CD4-positive, alpha-beta T cell treated with Interleukin-17A for 4 hours (primary cell): ENCODE results near the gene DBNDD2.

Experiments used
- DNase-seq: peaks from one replicate; pipeline ENCODE4 v3.0.0-alpha.2; 2020; ENCODE audit warnings: mixed read lengths

The DBNDD2 gene

DNA sequence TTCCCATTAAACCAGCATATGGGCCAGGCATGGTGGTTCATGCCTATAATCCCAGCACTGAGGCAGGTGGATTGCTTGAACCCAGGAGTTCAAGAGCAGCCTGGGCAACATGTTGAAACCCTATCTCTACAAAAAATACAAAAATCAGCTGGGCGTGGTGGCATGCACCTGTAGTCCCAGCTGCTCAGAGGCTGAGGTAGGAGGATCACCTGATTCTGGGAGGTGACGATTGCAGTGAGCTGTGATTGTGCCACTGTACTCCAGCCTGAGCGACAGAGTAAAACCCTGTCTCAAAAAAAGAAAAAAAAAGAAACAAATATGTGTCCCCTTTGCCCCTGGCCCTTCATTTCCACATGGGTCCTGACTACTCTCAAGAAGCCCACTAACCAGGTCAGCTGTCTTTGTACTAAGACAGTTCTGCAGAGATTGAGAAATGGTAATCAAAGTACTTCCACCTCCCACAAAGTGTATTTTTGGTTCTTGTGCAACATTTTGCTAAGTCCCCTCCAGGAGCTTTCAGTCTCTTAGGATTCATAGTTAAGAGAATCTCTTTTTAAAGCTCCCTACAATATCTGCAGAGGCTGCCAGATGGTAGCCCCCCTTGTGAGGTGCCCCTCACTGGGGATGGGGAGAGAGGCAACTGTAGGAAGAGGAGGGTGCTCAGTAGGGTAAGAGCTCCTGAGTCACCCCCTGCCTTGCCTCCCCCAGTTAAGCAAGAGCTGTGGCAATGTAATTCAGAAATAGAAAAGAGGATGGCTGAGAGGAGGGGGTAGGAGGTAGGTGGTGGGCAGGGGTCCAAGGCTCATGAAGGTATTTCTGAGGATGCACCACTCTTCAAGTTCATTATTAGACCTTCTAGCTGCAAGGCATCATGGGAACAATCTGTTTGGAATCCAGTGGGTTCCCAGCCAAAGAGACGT, 44.9 kb downstream of the DBNDD2 start:
- DNase-seq, result no peak

DNA sequence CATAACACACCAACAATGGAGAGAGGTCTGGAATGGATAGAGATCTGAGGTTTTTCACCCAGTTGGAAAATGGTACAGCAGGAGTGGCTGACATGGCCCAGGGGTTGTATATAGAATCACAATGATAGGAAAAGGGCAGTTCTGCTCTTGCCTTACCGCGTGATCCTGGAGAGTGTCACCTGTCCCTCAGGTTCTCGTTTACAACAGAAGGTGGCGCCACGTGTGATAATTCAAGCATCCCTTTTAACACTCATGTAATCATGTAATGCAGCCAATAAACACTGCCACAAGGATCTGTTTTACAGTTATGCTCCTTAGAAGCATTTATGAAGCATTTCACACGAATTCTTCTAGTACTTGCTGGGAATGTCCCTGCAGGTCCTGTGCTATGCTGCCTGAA, 48.5 kb downstream of the DBNDD2 start:
- peak; percentile 20 for DNase-seq

DNA sequence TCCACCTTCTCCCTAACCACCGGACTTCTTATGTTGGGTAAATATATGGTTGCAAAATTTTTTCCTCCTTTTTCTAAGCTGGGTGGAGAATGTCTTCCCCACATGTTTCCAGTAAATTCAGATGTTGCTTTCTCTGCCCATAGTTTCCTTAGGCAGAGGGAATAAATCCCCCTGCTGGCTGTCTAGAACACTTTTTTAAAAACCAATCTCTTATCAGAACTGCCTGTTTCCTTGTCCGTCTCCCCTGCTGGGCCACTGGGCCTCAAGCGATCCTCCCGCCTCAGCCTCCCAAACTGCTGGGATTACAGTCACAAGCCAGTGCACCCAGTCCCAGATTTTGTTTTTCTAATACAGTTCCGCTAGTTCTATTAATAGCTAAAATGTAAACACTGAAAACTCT, 51.5 kb downstream of the DBNDD2 start:
- DNase-seq, result no peak
